ENCODE data around the gene HOXC4.

DNA sequence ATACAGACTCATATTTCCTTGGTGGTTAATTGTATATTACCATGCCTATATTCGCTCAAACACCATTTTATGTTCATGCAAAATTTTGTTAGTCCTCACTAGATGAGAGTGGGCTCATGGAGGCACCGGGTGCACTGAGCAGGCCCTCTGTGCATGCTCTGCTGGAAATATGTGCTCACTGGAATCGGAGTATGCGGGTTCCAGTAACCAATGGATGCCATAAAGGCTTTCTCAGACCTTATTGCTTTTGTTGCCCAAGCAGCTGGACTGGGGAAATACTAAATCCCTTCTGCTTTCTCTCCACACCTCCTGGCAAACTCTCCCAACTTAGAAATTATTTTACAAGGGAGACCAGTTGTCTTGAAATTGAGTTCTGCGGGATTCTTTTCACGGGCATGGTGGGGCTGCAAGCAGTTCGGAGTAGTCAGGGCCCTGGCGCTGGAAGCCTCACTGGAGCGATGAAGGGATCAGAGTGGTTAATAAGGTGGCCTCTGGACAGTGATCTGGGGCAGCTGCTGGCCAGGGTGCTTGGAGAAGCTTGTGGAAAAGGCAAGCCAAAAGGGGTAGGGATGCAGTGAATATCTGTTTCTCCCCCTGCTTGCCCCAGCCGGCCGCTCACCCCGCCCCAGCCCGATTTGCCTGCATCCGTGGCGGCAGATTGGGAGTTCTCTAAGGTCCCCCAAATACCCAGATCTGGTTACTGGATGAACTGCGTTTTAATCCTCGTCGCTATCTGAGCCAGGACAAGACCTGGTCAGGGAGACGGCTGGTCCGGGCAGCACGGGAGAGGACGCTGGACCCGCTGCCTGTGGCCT is 32.8 kb upstream of the HOXC4 start:
- TF ChIP-seq CTCF (IDR thresholded peaks at IDR 0.05), result no peak
- no peak for TF ChIP-seq POLR2AphosphoS5 (IDR thresholded peaks at IDR 0.05)
